Nephron (organoid): ENCODE data around the gene RIC8B.
A peak's percentile ranks its signal among the peaks of the same experiment; 100 is the strongest.
"Not testable (repeated sequence)": the region's sequence is repeated elsewhere in the genome, so short reads cannot be mapped to it uniquely, and the experiment has no call there.

Experiments used
- H3K27ac Mint-ChIP-seq, 3 experiments: 2 replicates each; pipeline ENCODE4 v1.8.0; 2020; ENCODE audit warnings: mixed read lengths in 3 of 3, mild to moderate bottlenecking in 2 of 3, moderate library complexity in 1 of 3
- H3K27me3 Mint-ChIP-seq: 2 replicates; pipeline ENCODE4 v1.8.0; 2021; ENCODE audit warnings: low read depth, mild to moderate bottlenecking, moderate library complexity, mixed read lengths
- H3K36me3 Mint-ChIP-seq: 2 replicates; pipeline ENCODE4 v1.8.0; 2020; ENCODE audit warnings: low read depth, mixed read lengths
- H3K4me1 Mint-ChIP-seq: 2 replicates; pipeline ENCODE4 v1.8.0; 2020; ENCODE audit warnings: mixed read lengths
- H3K4me3 Mint-ChIP-seq, 3 experiments: 2 replicates each; pipeline ENCODE4 v1.8.0; 2020; ENCODE audit warnings: mild to moderate bottlenecking in 3 of 3, mixed read lengths in 3 of 3, moderate library complexity in 2 of 3
- H3K9me3 Mint-ChIP-seq: 2 replicates; pipeline ENCODE4 v1.8.0; 2020; ENCODE audit warnings: mixed read lengths
- CTCF ChIP-seq, 3 experiments: fragments of 200-600 bp; sonication (generic); IDR thresholded peaks; one replicate each; pipeline ENCODE4 v1.5.0; 2021; ENCODE audit warnings: antibody characterized with exemption in 3 of 3; ENCODE audit not compliant: unreplicated experiment in 3 of 3

The RIC8B gene, protein sequence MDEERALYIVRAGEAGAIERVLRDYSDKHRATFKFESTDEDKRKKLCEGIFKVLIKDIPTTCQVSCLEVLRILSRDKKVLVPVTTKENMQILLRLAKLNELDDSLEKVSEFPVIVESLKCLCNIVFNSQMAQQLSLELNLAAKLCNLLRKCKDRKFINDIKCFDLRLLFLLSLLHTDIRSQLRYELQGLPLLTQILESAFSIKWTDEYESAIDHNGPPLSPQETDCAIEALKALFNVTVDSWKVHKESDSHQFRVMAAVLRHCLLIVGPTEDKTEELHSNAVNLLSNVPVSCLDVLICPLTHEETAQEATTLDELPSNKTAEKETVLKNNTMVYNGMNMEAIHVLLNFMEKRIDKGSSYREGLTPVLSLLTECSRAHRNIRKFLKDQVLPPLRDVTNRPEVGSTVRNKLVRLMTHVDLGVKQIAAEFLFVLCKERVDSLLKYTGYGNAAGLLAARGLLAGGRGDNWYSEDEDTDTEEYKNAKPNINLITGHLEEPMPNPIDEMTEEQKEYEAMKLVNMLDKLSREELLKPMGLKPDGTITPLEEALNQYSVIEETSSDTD

DNA sequence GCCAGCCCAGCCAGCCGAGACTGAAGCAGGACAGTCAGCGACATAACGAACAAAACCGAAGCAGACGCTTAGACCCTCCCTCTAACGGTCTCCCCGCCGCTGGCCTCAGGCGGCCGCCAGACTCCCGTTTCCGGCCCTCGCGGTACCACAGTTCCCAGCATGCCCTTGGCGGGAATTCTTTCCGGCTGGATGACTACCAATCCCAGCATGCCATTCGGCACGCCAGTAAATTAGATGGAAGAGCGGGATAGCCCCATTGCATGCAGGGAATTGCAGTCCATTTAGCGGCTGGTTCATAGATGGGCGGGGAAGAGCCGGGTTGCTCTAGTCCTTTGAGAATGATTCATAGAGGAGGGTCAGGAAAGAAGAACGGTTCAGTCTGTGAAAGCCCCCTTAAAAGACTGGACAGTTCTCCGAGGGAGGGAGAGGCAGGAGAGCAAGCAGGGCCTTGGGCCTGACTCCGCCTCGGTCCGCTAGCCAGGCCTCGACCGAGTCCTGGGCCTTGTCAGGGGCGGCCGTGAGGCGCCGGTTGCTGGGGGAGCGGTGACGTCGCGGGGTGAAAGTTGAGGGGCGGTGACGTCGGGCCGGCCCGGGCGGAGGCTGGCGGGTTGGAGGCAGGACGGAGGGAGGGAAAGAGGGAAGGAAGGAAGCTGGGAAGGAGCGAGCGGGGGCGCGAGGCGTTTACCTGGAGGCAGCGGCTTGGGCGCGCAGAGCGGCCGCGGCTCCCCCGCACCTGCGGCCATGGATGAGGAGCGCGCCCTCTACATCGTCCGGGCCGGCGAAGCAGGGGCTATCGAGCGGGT lies at the start of gene RIC8B:
Gene RIC8B, plus strand, starts transcription at position 678 of the 803 bp plus-strand sequence. Its CDS starts 64 bp downstream, at position 742.
- Mint-ChIP-seq H3K4me3 (peak within 1 kb of the TSS; percentile 90 to 94 (median 93)), H3K36me3 (peaks cover 7% of the 10 kb centered on the region), H3K9me3 (no peaks in the 10 kb centered on the region), H3K27me3 (no peaks in the 10 kb centered on the region), H3K27ac (peak within 1 kb of the TSS; percentile 99 to 100 (median 100)), H3K4me1 (peaks cover 31% of the 10 kb centered on the region)
- no peak for TF ChIP-seq CTCF (IDR thresholded peaks at IDR 0.05; ENCODE audit: unreplicated experiment in 3 of 3)

- Mint-ChIP-seq H3K9me3 (no peaks in the 10 kb centered on the region), H3K27ac (no peak overlapping the region), H3K4me3 (no peak overlapping the region), H3K36me3 (no peaks in the 10 kb centered on the region), H3K27me3 (no peaks in the 10 kb centered on the region), H3K4me1 (peaks cover 6% of the 10 kb centered on the region)
- TF ChIP-seq CTCF (IDR thresholded peaks at IDR 0.05; ENCODE audit: unreplicated experiment in 3 of 3), result no peak
Measured at GRCh38 chr12:106724934-106725333, 49.5 kb upstream of the RIC8B start.

DNA sequence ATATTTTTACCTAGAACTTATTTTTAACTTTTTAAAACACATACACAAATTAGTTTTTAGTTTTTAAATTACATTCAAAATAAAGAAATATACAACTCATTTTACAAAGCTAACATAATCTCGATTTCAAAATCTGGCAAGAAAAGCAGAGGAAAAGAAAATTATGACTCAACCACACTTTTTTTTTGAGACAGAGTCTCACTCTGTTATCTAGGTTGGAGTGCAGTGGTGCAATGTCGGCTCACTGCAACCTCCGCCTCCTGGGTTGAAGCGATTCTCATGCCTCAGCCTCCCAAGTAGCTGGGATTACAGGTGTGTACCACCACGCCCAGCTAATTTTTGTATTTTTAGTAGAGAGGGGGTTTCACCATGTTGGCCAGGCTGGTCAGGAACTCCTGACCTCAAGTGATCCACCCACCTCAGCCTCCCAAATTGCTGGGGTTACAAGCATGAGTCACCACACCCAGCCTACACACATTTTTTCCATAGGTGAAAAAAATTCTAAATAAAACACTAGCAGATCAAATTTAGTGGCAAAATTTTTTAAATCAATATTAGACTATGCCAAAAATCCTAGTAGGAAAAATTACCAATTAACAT lies 47.8 kb upstream of the RIC8B start:
- not testable (repeated sequence) for H3K4me3 Mint-ChIP-seq, H3K4me1 Mint-ChIP-seq, H3K27ac Mint-ChIP-seq, H3K27me3 Mint-ChIP-seq, H3K9me3 Mint-ChIP-seq, H3K36me3 Mint-ChIP-seq

- no peaks in the 10 kb centered on the region for H3K4me1 Mint-ChIP-seq
- no peaks in the 10 kb centered on the region for H3K36me3 Mint-ChIP-seq
- H3K4me3 Mint-ChIP-seq, result no peak overlapping the region
- no peak overlapping the region for H3K27ac Mint-ChIP-seq
- H3K9me3 Mint-ChIP-seq, result peaks cover 2% of the 10 kb centered on the region
- H3K27me3 Mint-ChIP-seq, result no peaks in the 10 kb centered on the region
- TF ChIP-seq CTCF (IDR thresholded peaks at IDR 0.05; ENCODE audit: unreplicated experiment in 3 of 3), result no peak
Measured at GRCh38 chr12:106729611-106730010, 44.9 kb upstream of the RIC8B start.

GRCh38 chr12:106732890-106733289 lies 41.6 kb upstream of the RIC8B start:
- peaks cover 2% of the 10 kb centered on the region for H3K9me3 Mint-ChIP-seq
- H3K4me1 Mint-ChIP-seq, result no peaks in the 10 kb centered on the region
- H3K36me3 Mint-ChIP-seq, result no peaks in the 10 kb centered on the region
- H3K27ac Mint-ChIP-seq, result no peak overlapping the region
- no peak for TF ChIP-seq CTCF (IDR thresholded peaks at IDR 0.05; ENCODE audit: unreplicated experiment in 3 of 3)
- H3K4me3 Mint-ChIP-seq, result no peak overlapping the region
- H3K27me3 Mint-ChIP-seq, result peaks cover 4% of the 10 kb centered on the region

DNA sequence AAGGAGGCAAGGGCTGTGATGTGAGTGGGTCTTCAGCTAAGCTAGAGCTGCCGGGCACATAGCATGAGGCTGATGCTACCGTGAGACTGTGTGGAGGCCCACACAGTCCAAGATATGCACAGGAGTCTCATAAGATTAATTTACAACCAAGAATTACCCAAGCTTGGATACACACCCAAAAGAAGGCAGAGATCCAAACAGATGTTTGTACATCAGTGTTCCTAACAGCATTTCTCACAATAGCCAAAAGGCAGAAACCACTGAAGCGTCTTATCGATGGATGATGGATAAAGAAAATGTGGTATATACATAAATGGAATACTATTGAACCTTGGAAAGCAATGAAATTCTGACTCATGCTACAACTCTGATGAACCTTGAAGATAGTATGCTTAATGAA lies 40.8 kb upstream of the RIC8B start:
- H3K27me3 Mint-ChIP-seq, result peaks cover 4% of the 10 kb centered on the region
- no peaks in the 10 kb centered on the region for H3K36me3 Mint-ChIP-seq
- TF ChIP-seq CTCF (IDR thresholded peaks at IDR 0.05; ENCODE audit: unreplicated experiment in 3 of 3), result no peak
- H3K9me3 Mint-ChIP-seq, result peaks cover 2% of the 10 kb centered on the region
- no peak overlapping the region for H3K27ac Mint-ChIP-seq
- no peaks in the 10 kb centered on the region for H3K4me1 Mint-ChIP-seq
- no peak overlapping the region for H3K4me3 Mint-ChIP-seq
